SIG-M5 treated with dmso at 0.1 percent for 504 hours (cell line): ENCODE results near the gene TJP1.
"Not testable (repeated sequence)": the region's sequence is repeated elsewhere in the genome, so short reads cannot be mapped to it uniquely, and the experiment has no call there.

ENCODE experiments used
- DNase-seq: peaks from one replicate; lab custom pipeline; 2025; ENCODE audit not compliant: unreplicated experiment; lab: John Stamatoyannopoulos, UW

TJP1 gene

DNA sequence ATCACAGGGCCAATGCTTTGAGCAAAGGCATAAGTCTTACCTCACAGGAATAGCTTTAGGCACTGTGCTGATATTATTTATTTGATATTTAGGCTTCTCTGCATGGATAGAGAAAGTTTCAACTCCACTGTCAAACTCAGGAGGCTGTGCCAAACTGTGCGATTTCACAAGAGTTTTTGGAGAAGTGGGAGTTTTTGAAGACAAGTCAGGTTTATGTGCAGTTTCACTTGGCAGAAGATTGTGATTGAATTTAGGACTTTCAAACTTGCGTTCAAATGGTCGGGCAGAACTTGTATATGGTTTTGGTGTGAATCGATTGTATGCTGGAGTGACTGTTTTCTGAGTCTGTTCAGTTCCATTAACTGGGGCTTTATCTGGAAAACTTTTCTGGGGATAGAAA, 113.7 kb downstream of the TJP1 start:
- DNase-seq: no peak

DNA sequence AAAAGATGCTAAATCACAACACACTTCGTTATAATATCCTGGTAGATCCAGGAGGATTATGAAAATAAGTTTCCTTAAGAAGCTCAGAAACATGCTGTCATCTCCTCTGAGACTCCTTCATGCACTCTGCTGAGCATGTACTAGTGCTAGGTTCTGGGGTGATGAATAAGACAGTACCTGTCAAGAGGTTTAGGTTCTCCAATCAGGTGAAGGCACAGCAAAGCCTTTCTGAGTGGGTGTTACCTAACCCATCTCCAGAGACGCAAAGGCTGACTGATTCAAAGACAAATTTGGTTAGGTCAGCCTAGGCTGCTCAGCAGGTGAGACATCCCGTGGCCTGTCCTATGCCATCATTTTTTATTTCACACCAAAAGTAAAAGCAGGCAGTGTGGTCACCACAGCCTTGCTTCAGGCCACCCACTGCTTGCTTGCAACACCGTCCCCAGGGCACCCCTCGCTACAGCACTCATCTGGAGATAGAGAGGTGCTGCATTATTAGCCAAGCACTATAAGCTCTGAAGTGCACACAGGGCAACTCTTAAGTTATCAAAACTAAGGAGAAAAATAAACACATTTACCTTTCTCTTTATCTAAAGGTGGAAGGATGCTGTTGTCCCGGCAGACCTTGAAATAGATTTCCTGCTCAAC, 117.2 kb downstream of the TJP1 start:
- DNase-seq: no peak

- DNase-seq: no peak
Measured at GRCh38 chr15:29701151-29701550, 121.1 kb downstream of the TJP1 start.

- no peak for DNase-seq
Measured at GRCh38 chr15:29700296-29700695, 122.0 kb downstream of the TJP1 start.

DNA sequence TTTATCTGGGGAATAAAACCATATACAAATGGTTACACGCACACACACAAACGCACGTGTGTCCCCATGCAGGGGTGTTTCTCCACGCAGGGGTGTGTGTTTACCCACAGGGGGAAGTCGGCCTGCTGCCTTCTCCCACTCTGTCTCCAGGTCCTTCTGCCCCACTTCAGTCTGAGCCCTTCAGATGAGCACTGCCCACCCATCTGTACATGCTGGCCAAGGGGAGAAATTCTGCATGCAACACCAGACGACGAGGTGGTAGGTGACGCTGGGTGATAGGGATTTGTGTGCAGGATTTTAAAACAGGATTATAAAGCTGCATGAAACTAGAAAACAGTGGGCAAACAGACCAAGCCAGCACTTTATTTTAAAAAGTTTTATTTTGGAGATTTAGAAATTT, 122.5 kb downstream of the TJP1 start:
- no peak for DNase-seq

- no peak for DNase-seq
Measured at GRCh38 chr15:29698030-29698701, 124.1 kb downstream of the TJP1 start.

DNA sequence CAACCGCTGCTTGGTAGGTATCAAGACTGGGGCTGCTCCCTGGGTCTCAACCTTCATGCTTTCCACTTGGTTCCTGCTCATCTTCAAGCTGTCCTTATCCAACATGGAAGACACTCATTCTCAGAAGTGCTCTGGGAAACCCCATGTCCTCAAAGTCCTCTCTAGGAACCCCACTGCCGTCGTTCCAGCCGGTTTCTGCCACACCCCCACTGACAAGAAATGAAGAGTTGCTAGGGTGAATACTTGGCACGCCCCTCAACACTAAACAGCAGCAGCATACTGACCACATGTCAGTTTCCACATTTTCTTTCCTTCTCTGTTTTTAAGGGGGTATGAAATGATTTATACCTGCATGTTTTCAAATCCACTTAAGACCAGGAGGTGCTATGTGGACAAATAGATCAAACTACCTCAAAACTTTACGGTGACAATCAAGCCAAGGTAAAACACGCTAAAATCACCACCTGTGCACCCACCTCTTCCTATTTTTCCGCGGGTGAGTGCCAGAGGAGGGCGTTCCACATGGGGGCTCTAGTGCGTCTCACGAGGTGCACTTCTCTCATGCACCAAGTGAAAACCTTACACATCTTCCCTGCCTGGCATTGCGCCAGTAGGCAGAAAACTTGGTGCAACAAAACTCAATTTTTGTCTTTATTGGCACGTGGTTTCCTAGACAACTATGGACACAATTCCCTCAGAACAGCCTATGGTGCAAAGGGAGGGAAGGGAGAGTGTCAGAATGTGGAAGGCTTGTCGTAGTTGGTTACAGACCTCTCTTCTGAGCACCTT, 125.1 kb downstream of the TJP1 start:
- DNase-seq: no peak

GRCh38 chr15:29696506-29696905, 125.8 kb downstream of the TJP1 start:
- DNase-seq: not testable (repeated sequence)

GRCh38 chr15:29695489-29696167, 126.6 kb downstream of the TJP1 start:
- DNase-seq: no peak

- DNase-seq: no peak
Measured at GRCh38 chr15:29693225-29693624, 129.0 kb downstream of the TJP1 start.

DNA sequence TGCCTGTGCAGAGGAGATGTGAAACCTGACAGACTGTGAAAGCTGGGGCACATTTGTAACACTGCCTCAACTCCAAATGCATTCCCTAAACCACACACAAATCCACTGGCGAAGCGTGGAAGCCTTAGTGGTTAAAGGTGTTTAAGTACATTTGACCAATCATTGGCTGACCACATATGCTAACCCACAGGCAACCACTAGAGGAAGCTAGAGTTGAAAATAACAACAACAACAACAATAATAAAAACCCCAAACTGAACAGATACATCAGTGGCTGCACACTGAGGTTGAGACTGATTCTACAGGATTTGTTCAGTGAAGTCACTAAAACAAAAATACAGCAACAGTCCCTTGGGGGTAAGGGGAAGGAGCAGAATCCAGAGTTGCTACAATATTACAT, 129.7 kb downstream of the TJP1 start:
- no peak for DNase-seq

DNA sequence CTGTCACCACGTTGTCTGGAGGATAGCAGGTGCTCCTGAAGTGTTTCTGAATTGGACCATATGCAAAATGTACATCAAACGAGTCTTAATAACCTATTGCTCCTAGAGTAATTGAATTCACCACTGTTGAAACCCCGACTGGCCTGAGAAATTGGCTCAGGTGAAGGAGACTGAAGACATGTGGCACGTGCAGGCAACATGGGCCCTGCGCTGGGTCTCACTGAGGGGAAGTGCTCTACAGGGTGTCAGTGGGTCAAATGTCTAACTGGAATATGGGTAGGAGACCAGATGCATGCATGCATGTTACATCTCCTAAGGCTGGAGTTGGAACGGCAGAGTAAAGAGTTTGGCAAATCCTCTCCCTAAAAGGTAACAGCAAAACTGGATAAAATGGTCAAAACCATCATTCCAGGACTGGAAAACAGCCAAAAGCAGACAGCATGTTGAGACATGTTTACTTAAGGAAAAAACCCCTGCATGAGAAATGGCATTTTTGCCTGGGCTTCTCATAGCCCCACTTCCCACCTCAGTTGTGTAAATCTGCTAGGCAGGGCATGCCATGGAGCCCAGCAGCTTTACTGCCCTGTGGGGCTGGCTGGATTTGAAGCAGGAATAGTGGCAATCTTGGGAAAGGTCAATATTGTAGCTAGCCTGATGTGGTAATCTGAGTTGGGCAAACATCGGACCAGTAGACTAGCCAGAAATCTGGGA, 131.3 kb downstream of the TJP1 start:
- DNase-seq: no peak

GRCh38 chr15:29689287-29689986, 132.8 kb downstream of the TJP1 start:
- no peak for DNase-seq

DNA sequence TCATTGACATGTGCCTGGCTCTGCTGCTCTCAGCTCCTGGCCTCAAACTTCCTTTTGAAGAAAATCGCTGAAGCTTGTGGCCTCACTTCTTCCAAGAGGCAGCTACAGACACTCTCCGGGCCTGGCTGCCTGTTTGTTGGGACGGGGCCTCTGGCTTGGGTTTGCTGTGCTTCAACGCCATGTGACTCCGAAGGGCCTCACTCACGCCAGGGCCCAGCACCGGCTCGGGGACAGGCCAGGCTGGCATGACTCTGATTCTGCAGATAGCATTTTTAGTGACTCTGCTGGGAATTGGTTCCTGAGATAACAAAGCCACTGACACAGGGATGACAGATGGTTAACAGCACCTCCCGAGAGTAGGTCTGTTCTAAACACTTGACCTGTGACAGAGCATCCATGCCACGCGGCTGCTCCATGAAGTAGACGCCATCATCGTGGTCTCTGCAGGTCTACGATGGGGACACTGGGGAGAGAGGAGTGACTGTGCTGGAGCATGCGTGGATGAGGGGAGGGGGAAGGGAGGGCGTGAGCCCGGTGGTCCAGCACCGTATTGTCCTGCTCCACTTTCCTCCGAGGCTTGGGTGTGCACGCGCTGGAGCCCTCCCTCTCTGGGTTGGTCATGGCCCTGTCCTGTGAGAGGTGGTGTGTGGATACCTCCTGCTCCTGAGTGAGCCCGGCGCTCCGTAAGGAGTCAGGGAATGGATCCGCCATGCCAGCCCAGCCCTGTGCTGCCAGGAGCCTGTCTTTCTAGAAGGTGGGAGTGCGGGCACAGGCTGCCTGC, 133.6 kb downstream of the TJP1 start:
- DNase-seq: no peak

DNA sequence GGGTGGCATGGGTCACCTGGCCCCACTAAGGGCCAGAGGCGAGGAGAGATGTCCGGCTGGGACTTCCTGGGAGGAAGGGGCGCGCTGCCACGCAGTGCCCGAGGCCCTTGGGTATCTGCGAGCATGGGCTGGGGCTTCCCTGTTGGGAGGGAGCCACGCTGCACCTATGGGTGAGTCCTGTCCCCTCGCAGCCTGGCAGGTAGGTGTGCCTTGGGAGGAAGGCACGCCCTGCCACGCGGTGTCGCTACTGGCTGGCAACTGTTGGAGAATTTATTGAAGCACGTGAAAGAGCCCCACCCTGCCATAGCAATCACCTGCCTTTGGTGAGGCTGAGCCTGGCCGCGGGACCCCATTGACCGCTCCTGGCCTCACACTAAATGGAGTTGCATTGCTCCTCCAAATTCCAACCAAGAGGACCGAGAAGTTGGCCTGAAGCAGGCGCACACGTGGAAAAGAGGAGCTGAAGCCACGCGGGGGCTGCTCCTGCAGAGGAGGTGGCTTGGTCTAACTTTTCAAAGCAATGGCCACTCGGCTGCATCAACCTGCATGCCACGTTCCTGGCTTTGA, 134.2 kb downstream of the TJP1 start:
- no peak for DNase-seq

- no peak for DNase-seq
Measured at GRCh38 chr15:29687204-29687815, 135.0 kb downstream of the TJP1 start.

DNA sequence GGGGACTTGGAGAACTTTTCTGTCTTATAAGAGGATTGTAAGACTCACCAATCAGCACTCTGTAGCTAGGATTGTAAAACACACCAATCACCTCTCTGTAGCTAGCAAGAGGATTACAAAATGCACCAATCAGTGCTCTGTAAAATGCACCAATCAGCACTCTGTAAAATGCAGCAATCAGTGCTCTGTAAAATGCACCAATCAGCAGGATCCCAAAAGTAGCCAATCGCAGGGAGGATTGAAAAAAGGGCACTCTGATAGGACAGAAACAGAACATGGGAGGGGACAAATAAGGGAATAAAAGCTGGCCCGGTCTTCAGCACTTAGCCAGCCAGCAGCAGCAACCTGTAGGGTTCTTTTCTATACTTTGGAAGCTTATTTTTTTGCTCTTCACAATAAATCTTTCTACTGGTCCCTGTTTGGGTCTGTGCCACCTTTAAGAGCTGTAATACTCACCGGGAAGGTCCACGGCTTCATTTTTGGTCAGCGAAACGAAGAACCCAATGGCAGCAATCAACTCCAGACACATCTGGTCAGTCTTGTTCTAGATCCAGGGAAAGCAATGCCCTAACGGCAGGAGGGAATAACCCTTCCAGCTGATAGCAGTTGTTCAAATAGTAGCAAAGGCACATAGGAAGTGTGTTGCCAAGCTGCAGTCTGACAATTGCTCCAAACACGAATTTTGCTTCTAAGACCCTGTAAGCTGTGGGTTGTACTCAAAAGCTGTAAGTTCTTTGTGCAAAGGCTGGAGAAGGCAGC, 135.6 kb downstream of the TJP1 start:
- DNase-seq: no peak

- DNase-seq: no peak
Measured at GRCh38 chr15:29686079-29686425, 136.2 kb downstream of the TJP1 start.
